ENCODE measurements around the gene LYRM4.
"Not testable (repeated sequence)": the region's sequence is repeated elsewhere in the genome, so short reads cannot be mapped to it uniquely, and the experiment has no call there.

The LYRM4 gene

DNA sequence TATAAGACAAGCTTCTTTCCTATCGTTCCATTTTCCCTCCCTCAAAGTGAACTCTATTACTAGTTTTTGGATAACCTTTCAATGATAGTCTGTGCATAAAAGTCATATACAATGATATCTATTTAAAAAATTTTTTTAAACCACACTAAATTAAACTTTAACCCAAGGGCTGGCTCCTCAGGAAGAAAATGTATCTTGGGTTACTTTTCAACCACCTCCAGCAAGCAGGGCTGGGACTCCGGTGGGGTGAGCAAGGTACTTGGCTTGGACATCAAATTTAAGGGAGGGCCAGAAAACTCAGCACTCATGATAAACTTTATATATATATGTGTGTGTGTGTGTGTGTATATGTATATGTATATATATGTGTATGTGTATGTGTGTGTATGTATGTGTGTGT lies 189.5 kb downstream of the LYRM4 start:
- no peak for DNase-seq (ENCODE audit: low read depth)
- H3K4me3 ChIP-seq (ENCODE audit: low read length): no peak overlapping the region
- TF ChIP-seq, protein P1, sequence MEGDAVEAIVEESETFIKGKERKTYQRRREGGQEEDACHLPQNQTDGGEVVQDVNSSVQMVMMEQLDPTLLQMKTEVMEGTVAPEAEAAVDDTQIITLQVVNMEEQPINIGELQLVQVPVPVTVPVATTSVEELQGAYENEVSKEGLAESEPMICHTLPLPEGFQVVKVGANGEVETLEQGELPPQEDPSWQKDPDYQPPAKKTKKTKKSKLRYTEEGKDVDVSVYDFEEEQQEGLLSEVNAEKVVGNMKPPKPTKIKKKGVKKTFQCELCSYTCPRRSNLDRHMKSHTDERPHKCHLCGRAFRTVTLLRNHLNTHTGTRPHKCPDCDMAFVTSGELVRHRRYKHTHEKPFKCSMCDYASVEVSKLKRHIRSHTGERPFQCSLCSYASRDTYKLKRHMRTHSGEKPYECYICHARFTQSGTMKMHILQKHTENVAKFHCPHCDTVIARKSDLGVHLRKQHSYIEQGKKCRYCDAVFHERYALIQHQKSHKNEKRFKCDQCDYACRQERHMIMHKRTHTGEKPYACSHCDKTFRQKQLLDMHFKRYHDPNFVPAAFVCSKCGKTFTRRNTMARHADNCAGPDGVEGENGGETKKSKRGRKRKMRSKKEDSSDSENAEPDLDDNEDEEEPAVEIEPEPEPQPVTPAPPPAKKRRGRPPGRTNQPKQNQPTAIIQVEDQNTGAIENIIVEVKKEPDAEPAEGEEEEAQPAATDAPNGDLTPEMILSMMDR (conservative IDR thresholded peaks at IDR 0.05; ENCODE audit: low read depth, low read length): no peak

DNA sequence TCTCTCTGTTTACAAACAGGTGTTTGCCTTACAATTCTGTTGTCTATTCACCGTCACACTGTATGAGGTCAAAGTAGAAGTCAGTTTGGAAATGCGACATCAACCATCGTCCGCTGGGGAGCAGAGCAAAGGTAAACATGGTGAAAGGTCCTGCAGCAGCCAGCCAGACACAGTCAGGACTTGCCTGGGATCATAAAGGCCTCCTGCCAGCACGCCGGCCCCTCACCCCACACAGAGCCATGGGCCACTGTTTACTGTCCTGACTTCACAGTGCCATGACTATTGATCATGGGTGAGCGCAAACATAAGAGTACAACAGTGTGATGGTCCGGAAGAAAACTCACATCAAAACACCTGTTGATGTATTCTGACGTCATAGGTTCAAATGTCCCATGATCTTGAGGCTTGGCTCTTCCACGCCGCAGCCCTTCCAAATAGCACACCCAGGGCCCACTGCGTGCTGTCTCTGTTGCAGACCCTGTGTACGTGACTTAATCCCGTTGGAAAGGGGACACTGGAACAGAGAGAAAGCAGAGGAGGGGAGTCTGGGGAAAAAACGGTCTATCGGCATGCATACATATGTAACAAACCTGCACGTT lies 192.5 kb downstream of the LYRM4 start:
- TF ChIP-seq, protein P1 (conservative IDR thresholded peaks at IDR 0.05; ENCODE audit: low read depth, low read length): no peak
- no peak for DNase-seq (ENCODE audit: low read depth)
- no peak overlapping the region for H3K4me3 ChIP-seq (ENCODE audit: low read length)

DNA sequence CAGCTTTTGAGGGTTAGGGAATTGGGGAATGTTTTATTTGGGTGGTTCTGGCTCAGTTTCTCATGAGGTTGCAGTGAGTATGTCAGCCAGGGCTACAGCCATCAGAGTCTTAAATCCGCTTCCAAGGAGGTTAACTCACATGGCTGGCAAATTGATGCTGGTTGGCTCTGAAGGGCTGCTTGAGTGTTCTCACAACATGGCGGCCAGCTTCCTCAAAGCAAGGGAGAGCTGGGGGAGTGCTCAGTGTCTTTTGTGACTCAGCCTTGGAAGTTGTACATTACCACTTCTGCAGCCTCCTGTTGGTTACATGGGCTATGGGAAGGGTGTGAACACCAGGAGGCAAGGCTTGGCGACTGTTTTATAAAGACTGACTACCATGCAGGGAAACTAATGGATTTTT lies 193.4 kb downstream of the LYRM4 start:
- no peak for DNase-seq (ENCODE audit: low read depth)
- TF ChIP-seq, protein P1 (conservative IDR thresholded peaks at IDR 0.05; ENCODE audit: low read depth, low read length): no peak
- H3K4me3 ChIP-seq (ENCODE audit: low read length): no peak overlapping the region

DNA sequence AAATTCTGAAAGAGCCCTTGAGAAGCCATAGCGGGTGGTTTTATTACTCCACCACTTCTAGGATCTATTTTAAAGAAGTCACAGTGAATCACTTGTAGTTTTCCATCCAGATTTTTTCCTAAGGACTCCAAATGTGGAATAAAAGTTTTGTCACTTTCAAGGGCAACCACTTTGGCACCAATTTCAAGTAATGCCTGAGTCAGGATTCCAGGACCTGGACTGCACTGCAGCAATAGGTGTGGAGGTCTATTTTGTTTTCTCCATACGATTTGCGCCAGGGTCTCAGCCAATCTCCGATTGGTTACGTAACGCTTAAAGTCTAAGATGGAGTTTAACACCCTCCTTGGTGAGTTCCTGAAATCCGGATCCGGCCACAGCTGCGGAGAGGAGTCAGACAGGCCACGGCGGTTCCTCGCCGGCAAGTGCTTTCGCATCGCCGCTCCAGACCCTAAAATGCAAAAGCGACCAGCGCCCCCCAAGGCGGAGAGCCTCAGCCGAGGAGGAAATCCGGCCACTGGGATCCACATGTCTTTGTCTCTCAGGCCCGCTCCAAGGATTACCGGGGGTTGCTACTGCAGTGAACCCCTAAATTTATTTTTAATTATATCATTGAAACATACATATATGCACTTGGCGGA lies 194.2 kb downstream of the LYRM4 start:
- no peak overlapping the region for H3K4me3 ChIP-seq (ENCODE audit: low read length)
- no peak for DNase-seq (ENCODE audit: low read depth)
- TF ChIP-seq, protein P1 (conservative IDR thresholded peaks at IDR 0.05; ENCODE audit: low read depth, low read length): no peak

DNA sequence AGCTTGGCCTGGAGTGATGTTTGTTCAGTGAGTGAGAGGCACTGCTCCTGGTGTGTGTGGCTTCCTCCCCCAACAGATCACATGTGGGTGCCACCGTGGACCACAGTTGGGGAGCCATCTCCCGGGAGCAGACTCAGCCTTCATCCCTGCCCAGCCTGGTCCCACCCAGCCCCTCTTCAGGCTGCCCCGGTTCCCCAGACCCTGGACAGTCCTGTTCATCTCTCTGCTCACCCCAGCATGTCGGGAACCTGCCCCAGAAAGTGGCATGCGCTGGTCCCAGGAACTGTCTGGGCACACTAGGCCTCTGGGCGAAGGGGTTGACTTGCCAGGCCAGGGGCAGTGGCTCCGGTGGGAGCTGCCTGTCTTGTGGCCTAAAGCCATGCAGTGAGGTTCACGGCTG lies 197.1 kb downstream of the LYRM4 start:
- TF ChIP-seq, protein P1 (conservative IDR thresholded peaks at IDR 0.05; ENCODE audit: low read depth, low read length): no peak
- no peak overlapping the region for H3K4me3 ChIP-seq (ENCODE audit: low read length)
- no peak for DNase-seq (ENCODE audit: low read depth)

DNA sequence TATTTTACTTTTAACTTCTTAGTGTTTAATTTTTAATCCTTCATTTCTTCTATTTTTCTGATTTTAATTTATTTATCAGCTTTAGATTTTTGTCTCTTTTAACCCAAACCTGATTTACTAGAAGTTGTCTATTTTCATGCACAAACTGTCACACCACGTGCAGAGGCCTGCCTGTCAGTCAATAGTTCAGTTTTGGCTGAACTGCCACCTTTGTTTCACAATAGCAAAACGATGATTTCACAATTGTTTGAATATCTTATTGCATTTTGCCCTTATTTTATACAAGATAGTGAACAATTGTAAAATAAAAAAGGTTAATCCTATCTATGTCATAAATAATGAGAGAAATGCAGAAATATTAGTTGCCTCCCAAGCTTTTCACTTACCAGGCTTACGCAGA lies 199.6 kb downstream of the LYRM4 start:
- DNase-seq (ENCODE audit: low read depth): no peak
- H3K4me3 ChIP-seq (ENCODE audit: low read length): no peak overlapping the region
- TF ChIP-seq, protein P1 (conservative IDR thresholded peaks at IDR 0.05; ENCODE audit: low read depth, low read length): no peak

DNA sequence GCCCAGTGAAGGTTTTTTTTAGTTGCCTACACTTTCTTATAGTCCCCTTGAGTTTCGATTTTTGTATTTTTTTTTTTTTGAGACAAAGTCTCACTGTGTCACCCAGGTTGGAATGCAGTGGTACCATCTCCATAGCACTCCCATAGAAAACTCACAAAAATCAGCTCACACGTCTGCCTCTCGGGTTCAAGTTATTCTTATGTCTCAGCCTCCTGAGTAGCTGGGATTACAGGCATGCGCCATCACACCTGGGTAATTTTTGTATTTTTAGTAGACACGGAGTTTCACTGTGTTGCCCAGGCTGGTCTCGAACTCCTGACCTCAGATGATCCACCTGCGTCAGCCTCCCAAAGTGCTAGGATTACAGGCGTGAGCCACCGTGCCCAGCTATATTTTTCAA lies 200.3 kb downstream of the LYRM4 start:
- H3K4me3 ChIP-seq (ENCODE audit: low read length); DNase-seq (ENCODE audit: low read depth): not testable (repeated sequence)
